Placental epithelial cell (primary cell): ENCODE results near the gene DDN. TPM values are rescaled to one million over a fixed set of nuclear protein-coding genes. Genes with fewer than 3 reads are reported as not detected.

Experiments used
- small RNA-seq: library from RNA; depleted of rRNA; stranded (forward); fragments of <200 nt; gene quantifications from one replicate; pipeline ENCODE3, GENCODE V24; 2012
- total RNA-seq: library from RNA; depleted of rRNA; stranded (reverse); fragments of >200 nt; gene quantifications from 2 replicates; pipeline ENCODE4 v1.2.3, GENCODE V29; 2012

DDN gene
- total RNA-seq = under 0.01 and 0.22 TPM in 2 replicates

DNA sequence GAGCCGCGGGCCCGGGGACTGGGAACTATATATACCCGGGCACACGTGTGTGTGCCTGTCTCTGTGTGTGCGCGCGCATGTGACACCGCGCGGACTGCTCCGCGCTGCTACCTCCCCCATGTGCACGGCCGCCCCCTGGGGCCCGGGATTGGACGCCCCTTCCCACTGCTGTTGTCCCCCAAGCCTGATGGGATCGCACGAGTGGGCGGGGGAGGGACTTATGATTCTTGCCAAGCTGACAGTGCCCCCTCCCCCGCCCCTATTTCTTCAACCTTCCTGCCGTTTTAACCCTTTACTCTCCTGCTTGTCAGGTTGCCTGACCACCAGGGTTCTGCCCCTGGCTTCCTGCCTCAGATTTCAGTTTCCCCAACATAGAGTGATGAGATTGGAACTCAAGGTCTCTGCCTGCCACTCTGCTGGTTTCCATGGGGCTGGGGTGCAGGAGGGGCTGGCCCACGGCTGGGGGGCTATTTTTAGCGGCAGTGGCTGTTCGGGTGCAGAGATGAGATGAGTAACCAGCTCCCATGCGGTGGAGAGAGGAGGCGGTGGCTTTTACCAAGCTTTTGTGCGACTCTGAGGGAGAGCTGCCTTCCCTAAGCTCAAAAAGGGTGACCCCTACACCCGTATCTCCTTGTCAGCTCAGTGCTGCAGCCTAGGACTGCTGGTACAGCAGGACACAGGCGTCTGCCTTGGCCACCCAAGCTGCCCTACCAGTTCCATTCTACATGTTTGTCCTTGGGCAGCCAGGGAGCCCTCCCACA is at the start of gene DDN:
Gene DDN (minus strand): TSS at position 5 of the 761 bp plus-strand sequence. CDS start 88 bp downstream, outside the sequence.

DNA sequence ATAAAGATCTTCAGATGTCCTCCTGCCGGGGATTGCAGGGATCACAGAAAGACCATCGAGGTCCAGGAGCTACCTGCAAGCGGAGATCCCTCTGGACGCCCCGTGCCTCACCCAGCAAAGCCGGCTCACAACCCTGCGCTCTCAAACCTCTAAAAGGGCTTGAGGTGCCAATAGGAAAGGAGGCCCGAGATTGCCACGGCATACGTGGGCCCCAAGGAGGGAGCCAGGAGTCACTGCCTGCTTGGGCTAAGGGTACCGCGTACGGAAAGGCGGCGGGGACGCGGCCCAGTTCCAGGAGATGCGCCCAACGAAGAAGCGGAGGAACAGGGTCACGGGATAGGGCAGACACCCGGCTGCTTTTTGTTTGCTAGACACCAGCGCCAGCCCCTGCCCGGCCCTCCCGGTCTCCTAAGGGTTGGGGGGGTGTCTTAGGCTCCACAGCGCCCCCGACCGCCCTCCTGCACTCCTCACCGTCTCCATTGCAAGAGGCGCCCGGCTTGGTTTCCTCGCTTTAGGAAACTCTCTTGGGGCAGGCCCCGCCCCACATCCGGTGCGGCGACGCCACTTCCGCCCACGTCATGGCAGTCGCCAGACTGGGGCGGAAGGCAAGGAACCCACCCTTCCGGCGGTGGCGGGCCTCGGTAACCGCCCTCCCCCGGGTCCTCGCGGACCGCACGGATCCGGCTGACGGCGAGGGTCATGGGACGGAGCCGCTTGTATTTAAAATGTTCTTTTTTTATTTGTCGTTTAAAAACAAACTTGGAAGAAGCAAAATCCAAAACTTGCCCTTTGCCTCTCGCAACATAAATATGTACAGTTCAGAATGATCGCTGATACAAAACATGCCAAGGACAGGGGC is 19.3 kb upstream of the DDN start, which contains the start of gene PRKAG1:
Gene PRKAG1 (minus strand): TSS at position 516 of the 859 bp plus-strand sequence. CDS start 36 bp downstream, at position 480.

DNA sequence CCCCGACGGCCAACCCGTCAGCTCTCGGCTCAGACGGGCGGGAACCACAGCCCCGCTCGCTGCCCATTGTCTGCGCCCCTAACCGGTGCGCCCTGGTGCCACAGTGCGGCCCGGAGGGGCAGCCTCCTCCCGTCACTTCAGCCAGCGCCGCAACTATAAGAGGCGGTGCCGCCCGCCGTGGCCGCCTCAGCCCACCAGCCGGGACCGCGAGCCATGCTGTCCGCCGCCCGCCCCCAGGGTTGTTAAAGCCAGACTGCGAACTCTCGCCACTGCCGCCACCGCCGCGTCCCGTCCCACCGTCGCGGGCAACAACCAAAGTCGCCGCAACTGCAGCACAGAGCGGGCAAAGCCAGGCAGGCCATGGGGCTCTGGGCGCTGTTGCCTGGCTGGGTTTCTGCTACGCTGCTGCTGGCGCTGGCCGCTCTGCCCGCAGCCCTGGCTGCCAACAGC is 20.9 kb downstream of the DDN start, which contains the start of gene WNT1:
Gene WNT1 (plus strand): TSS at position 32 of the 450 bp plus-strand sequence. CDS start 329 bp downstream, at position 361.

DNA sequence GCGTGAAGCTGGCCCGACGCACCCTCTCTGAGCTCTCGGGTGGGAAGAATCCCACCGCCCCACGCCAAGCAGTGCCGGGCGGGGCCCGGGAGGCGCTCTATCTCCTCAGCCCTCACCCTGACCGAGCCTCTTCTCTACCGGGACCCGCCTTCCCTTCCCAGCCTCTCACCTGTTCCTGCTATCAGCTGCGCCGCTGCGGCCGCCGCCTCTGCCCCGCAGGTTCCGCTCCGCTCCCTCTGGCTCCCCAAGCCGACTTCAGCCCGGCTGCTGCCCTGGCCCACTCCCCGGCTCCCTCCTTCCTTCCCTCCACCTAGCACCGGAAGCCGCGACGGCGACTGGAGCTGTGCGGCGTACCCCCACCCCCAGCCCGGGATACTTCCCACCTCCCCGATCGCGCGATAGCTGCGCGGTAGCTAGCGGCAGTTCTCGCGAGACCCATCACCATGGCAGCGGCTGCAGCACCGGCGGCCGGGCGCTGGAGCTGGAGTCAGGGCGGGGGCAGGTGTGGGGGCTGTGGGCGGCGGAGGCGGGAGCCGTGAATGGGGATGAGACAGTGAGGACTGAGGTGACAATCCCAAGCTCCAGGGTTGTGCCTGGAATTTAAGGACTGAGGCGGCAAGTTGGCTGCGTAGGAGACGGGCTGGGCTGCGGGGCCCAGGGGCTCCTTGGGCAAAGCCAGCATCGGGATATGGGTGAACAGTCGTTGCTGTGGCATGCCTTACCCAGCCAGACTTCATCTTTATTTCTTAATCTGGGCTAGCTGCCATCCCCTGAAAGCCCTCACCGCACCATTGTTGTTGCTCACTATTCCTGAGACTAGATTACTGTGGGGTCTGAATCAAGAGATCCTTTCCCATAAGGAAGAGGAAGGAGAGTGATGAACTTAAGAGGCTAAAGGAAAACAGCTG is 41.8 kb downstream of the DDN start, which contains the start of gene ARF3:
Gene ARF3 (minus strand): TSS at position 347 of the 908 bp plus-strand sequence. CDS start 16,392 bp downstream, outside the sequence.

Small RNA genes lying within 50 kb of the gene (small RNA-seq; reads per million reads assigned to genes)
- not detected for gene RNU6-940P

Other genes with a start within 250 kb of the DDN start
- 21.3 and 32.6 TPM in 2 replicates for gene ADCY6, start 210.3 kb downstream of the DDN start, total RNA-seq
- gene CACNB3, start 180.9 kb downstream of the DDN start, total RNA-seq = 22.0 and 23.9 TPM in 2 replicates
- 56.7 and 80.9 TPM in 2 replicates for gene DDX23, start 147.2 kb downstream of the DDN start, total RNA-seq
- not detected in 2 replicates for gene RND1, start 133.5 kb downstream of the DDN start, total RNA-seq
- 34.1 and 47.1 TPM in 2 replicates for gene FKBP11, start 73.9 kb downstream of the DDN start, total RNA-seq
- gene ARF3, start 41.9 kb downstream of the DDN start, total RNA-seq = 19.6 and 45.4 TPM in 2 replicates
- gene WNT10B, start 27.6 kb downstream of the DDN start, total RNA-seq = 0.22 and 0.39 TPM in 2 replicates
- gene WNT1, start 21.1 kb downstream of the DDN start, total RNA-seq = 0.11 TPM in 1 of 2 replicates, not detected in the other
- 72.2 and 74.6 TPM in 2 replicates for gene PRKAG1, start 19.4 kb upstream of the DDN start, total RNA-seq
- 32.1 and 41.2 TPM in 2 replicates for gene KMT2D, start 61.4 kb upstream of the DDN start, total RNA-seq
- gene RHEBL1, start 70.6 kb upstream of the DDN start, total RNA-seq = not detected in 2 replicates
- gene DHH, start 95.4 kb upstream of the DDN start, total RNA-seq = under 0.01 TPM in 1 of 2 replicates, not detected in the other
- gene LMBR1L, start 111.5 kb upstream of the DDN start, total RNA-seq = 41.3 and 81.3 TPM in 2 replicates
- 451 and 3,354 TPM in 2 replicates for gene TUBA1B, start 132.0 kb upstream of the DDN start, total RNA-seq
- 180 and 234 TPM in 2 replicates for gene TUBA1A, start 189.7 kb upstream of the DDN start, total RNA-seq